Neural cell (in vitro differentiated cells): Measurements from ENCODE around the gene TARS2. TPM values are rescaled to one million over a fixed set of nuclear protein-coding genes. Genes with fewer than 3 reads are reported as not detected.

Experiments used
- H2AFZ ChIP-seq: fragments of 200-600, 300-800 bp; sonication (generic), shearing (Covaris generic); 2 replicates; pipeline ENCODE4 v1.6.0; 2014; ENCODE audit warnings: low read depth, mild to moderate bottlenecking, antibody characterized with exemption, low read length, moderate library complexity
- H3F3A ChIP-seq: fragments of 200-600 bp; shearing (Covaris generic); 2 replicates; pipeline ENCODE4 v1.6.1; 2016; ENCODE audit warnings: mild to moderate bottlenecking, moderate library complexity, mixed read lengths, antibody characterized with exemption, low read length; ENCODE audit not compliant: insufficient read depth, poor library complexity, severe bottlenecking
- H3K27ac ChIP-seq: fragments of 200-600, 300-800 bp; sonication (generic), shearing (Covaris generic); 2 replicates; pipeline ENCODE4 v1.5.1; 2014; ENCODE audit warnings: mild to moderate bottlenecking, low read length, moderate library complexity
- H3K27me3 ChIP-seq: fragments of 300-800, 200-600 bp; sonication (generic), shearing (Covaris generic); 2 replicates; pipeline ENCODE4 v1.6.0; 2014; ENCODE audit warnings: mild to moderate bottlenecking, low read depth, low read length, moderate library complexity; ENCODE audit not compliant: insufficient read depth
- H3K36me3 ChIP-seq: fragments of 300-800, 200-600 bp; sonication (generic), shearing (Covaris generic); 2 replicates; pipeline ENCODE4 v1.5.1; 2014; ENCODE audit warnings: mild to moderate bottlenecking, antibody characterized with exemption, low read length, moderate library complexity; ENCODE audit not compliant: insufficient read depth
- H3K4me2 ChIP-seq: fragments of 300-800, 200-600 bp; sonication (generic), shearing (Covaris generic); 2 replicates; pipeline ENCODE4 v1.6.0; 2014; ENCODE audit warnings: mild to moderate bottlenecking, low read length
- H3K4me3 ChIP-seq: fragments of 300-800, 200-600 bp; sonication (generic), shearing (Covaris generic); 2 replicates; pipeline ENCODE4 v1.5.1; 2014; ENCODE audit warnings: mild to moderate bottlenecking, low read length, moderate library complexity
- H3K79me2 ChIP-seq: fragments of 200-600 bp; shearing (Covaris generic); replicated peaks from 2 replicates; pipeline ENCODE4 v1.6.0; 2014; ENCODE audit warnings: mild to moderate bottlenecking, low read length, moderate library complexity; ENCODE audit not compliant: insufficient read depth
- H3K9ac ChIP-seq: fragments of 300-800, 200-600 bp; sonication (generic), shearing (Covaris generic); 2 replicates; pipeline ENCODE4 v1.6.1; 2016; ENCODE audit warnings: mild to moderate bottlenecking, low read length, mixed read lengths
- H3K9me2 ChIP-seq: fragments of 200-600 bp; shearing (Covaris generic); 2 replicates; pipeline ENCODE4 v1.6.1; 2016; ENCODE audit warnings: mild to moderate bottlenecking, low read length, mixed read lengths; ENCODE audit not compliant: insufficient read depth
- H3K9me3 ChIP-seq: fragments of 200-600, 300-800 bp; sonication (generic), shearing (Covaris generic); 2 replicates; pipeline ENCODE4 v1.6.1; 2016; ENCODE audit warnings: mild to moderate bottlenecking, mixed run types, low read length, moderate library complexity, mixed read lengths
- H4K20me1 ChIP-seq: fragments of 200-600 bp; shearing (Covaris generic); 2 replicates; pipeline ENCODE4 v1.6.1; 2016; ENCODE audit warnings: mild to moderate bottlenecking, mixed run types; ENCODE audit not compliant: insufficient read depth
- CTCF ChIP-seq: fragments of 450-650 bp; IDR thresholded peaks from 2 replicates; pipeline ENCODE4 v1.5.1; 2014; ENCODE audit warnings: antibody characterized with exemption, mild to moderate bottlenecking, moderate library complexity; ENCODE audit not compliant: poor library complexity, severe bottlenecking
- EP300 ChIP-seq: fragments of 450-650 bp; conservative IDR thresholded peaks from 2 replicates; pipeline ENCODE4 v1.6.1; 2014; ENCODE audit warnings: antibody characterized with exemption, mild to moderate bottlenecking, moderate library complexity; ENCODE audit not compliant: poor library complexity, severe bottlenecking
- EZH2 ChIP-seq: fragments of 200-600, 300-800 bp; shearing (Covaris generic), sonication (generic); IDR thresholded peaks from 2 replicates; pipeline ENCODE4 v1.6.1; 2014; ENCODE audit warnings: antibody characterized with exemption, low read length, borderline replicate concordance, mild to moderate bottlenecking; ENCODE audit not compliant: insufficient read depth, poor library complexity, severe bottlenecking
- MXI1 ChIP-seq: fragments of 450-650 bp; conservative IDR thresholded peaks from 2 replicates; pipeline ENCODE4 v1.6.1; 2014; ENCODE audit warnings: antibody characterized with exemption, mild to moderate bottlenecking; ENCODE audit not compliant: poor library complexity, severe bottlenecking
- POLR2AphosphoS5 ChIP-seq: IDR thresholded peaks from 2 replicates; pipeline ENCODE4 v1.6.1; 2012
- RAD21 ChIP-seq: fragments of 450-650 bp; conservative IDR thresholded peaks from 2 replicates; pipeline ENCODE4 v1.6.1; 2014; ENCODE audit warnings: antibody characterized with exemption, mild to moderate bottlenecking, moderate library complexity
- REST ChIP-seq: IDR thresholded peaks from 2 replicates; pipeline ENCODE4 v1.6.1; 2012; ENCODE audit warnings: borderline replicate concordance
- SMC3 ChIP-seq: fragments of 450-650 bp; conservative IDR thresholded peaks from 2 replicates; pipeline ENCODE4 v1.6.1; 2014; ENCODE audit warnings: antibody characterized with exemption, mild to moderate bottlenecking, moderate library complexity; ENCODE audit not compliant: poor library complexity
- TAF1 ChIP-seq: IDR thresholded peaks from 2 replicates; pipeline ENCODE4 v1.6.1; 2012; ENCODE audit warnings: low read depth
- polyA plus RNA-seq: library from polyadenylated mRNA; depleted of rRNA; stranded (reverse); fragments of >200 nt; gene quantifications from 2 replicates; pipeline ENCODE4 v1.2.3, GENCODE V29; 2014

TARS2 gene
- polyA plus RNA-seq, 1 donor from 2014 or later: 19.4 TPM

- H3K9me3 ChIP-seq: no peaks in the 10 kb centered on the region
- no peak overlapping the region for H3K4me3 ChIP-seq
- H4K20me1 ChIP-seq: no peaks in the 10 kb centered on the region
- no peaks in the 10 kb centered on the region for H3F3A ChIP-seq
- no peak overlapping the region for H3K9ac ChIP-seq
- no peak overlapping the region for H3K4me2 ChIP-seq
- no peaks in the 10 kb centered on the region for H3K36me3 ChIP-seq
- TF ChIP-seq TAF1: no peak
- no peak for TF ChIP-seq CTCF
- TF ChIP-seq MXI1: no peak
- TF ChIP-seq EP300: no peak
- no peak for TF ChIP-seq REST
- no peak for TF ChIP-seq POLR2AphosphoS5
- no peaks in the 10 kb centered on the region for H3K79me2 ChIP-seq
- no peak overlapping the region for H3K27ac ChIP-seq
- no peaks in the 10 kb centered on the region for H3K9me2 ChIP-seq
- no peak overlapping the region for H2AFZ ChIP-seq
- no peaks in the 10 kb centered on the region for H3K27me3 ChIP-seq
These were observed 43.4 kb downstream of the TARS2 start for GRCh38 chr1:150530491-150531159.

GRCh38 chr1:150532860-150533259 lies 45.6 kb downstream of the TARS2 start:
- no peaks in the 10 kb centered on the region for H4K20me1 ChIP-seq
- H3K4me3 ChIP-seq: no peak overlapping the region
- H3K9me3 ChIP-seq: no peaks in the 10 kb centered on the region
- no peaks in the 10 kb centered on the region for H3K9me2 ChIP-seq
- H3K4me2 ChIP-seq: no peak overlapping the region
- TF ChIP-seq CTCF (no peak), REST (no peak), TAF1 (no peak), MXI1 (no peak), RAD21 (no peak), EZH2 (no peak), POLR2AphosphoS5 (no peak), EP300 (no peak), SMC3 (no peak)
- H3K79me2 ChIP-seq: no peaks in the 10 kb centered on the region
- no peaks in the 10 kb centered on the region for H3K27me3 ChIP-seq
- H3K27ac ChIP-seq: no peak overlapping the region
- H3F3A ChIP-seq: no peaks in the 10 kb centered on the region
- H2AFZ ChIP-seq: no peak overlapping the region
- H3K9ac ChIP-seq: no peak overlapping the region
- H3K36me3 ChIP-seq: no peaks in the 10 kb centered on the region
